GM12872 (cell line): Measurements from ENCODE around the gene ETNPPL.

Experiments
- CTCF ChIP-seq: IDR thresholded peaks from 3 replicates; pipeline ENCODE4 v1.5.1; 2011; ENCODE audit warnings: low read depth, mild to moderate bottlenecking, low read length, moderate library complexity; ENCODE audit not compliant: insufficient read depth

ETNPPL gene

GRCh38 chr4:108763226-108763593 is 357 bp upstream of the ETNPPL start:
- TF ChIP-seq CTCF, result no peak

DNA sequence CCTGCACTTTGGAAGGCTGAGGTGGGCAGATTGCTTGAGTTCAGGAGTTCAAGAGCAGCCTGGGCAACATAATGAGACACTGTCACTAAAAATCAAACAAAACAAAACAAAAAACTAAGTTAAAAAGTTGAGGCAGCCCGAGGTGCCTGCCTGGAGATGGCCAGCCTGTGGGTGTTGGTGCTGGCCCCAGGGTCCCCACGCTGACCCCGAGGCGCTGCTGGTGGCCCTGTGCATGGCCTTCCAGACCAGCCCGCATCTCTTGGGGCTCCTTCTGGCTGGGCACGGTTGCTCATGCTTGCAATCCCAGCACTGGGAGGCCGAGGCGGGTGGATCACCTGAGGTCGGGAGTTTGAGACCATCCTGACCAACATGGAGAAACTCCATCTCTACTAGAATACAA is 4.4 kb downstream of the ETNPPL start:
- TF ChIP-seq CTCF, result no peak

DNA sequence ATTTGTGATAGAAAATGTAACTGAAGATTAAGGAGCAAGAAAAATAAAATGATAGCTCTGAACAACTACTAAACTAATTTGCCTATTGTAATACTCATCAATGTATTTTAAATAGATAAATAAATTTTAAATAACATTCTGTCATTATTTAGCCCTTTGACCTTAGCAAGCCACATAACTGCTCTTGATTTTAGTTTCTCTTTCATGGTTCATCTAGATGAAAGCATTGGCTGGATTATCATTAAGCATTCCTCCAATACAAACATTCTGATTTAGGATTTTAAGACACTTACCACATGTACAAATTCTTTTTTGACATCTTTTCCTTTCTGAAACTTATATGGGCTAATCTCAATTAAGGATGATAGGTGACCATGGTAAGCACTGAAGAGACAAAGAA is 8.5 kb downstream of the ETNPPL start:
- TF ChIP-seq CTCF, result no peak

DNA sequence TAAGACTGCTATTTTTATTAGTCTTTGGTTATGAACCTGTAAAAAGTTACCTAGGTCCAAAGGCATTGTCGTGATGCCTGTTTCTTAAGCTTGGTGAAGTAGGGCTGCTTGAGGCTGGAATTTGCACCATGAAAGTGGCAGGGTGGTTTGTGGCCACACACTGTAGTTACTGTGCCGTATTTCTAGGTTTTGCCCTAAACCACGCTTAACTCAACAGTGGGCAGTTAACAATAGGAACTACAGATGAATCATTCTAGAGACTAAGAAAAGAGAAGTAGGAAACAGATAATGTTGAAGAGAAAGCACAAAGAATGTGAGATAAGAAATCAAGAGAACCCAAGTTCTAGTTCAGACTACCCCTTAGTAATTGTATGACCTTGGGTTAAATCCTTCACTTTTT is 11.5 kb downstream of the ETNPPL start:
- no peak for TF ChIP-seq CTCF

- TF ChIP-seq CTCF, result no peak
Measured at GRCh38 chr4:108749119-108749518, 13.7 kb downstream of the ETNPPL start.

DNA sequence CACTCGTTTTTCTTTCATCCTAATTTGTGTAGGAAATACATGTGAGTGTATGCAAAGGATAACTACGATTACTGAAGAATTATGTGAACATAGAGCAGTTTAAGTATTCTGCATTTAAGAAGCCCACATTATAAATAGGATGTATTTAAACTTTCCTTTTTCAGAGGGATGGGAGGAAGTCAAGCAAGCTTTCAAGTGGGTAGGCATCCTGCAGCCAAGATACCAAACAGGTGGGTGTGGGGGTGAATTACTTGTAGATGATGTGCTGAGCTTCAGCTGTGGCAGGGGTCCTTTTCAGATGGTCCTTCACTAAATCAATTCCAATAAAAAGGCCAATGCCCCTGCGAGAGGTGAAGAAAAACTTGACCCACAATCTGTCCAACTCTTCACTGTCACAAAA is 16.3 kb downstream of the ETNPPL start:
- no peak for TF ChIP-seq CTCF

DNA sequence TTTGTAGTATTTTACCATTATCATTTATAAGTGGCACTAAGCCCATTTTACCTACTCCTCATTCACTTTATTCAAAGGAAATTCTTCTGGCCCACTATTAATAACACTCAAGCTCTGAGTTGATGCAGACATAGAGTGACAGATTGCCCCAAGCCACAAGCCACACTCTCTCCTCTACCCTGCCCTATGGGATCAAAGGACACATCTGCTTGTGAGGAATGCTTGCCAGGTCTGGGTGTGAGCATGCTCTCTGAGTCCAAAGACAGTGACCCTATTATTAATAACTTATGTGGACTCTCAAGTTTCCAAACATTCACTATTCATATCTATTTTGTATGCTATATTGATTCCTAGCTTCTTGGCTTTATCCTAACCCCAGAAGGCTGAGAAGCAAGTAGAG is 18.5 kb downstream of the ETNPPL start:
- no peak for TF ChIP-seq CTCF
